Right lobe of liver (tissue), 4 donors: ENCODE results near the gene EPHA6.

Source experiments
- POLR2A ChIP-seq: fragments of 450-650 bp; IDR thresholded peaks from one replicate; pipeline ENCODE4 v1.6.1; 2017; ENCODE audit warnings: antibody characterized with exemption, mild to moderate bottlenecking
- TF ChIP-seq, protein P1 (sequence below), 4 donors: fragments of 200-600 bp in 3 of 4; fragments of 450-650 bp in 1 of 4; IDR thresholded peaks; one replicate each; pipeline versions ENCODE4 v1.5.1 to v1.8.0; 2016 to 2022; ENCODE audit warnings: antibody characterized with exemption in 4 of 4, mild to moderate bottlenecking in 2 of 4
- donor health status: DM: no; HTN: no; CAD: no.
- donor health status: DM: no; HTN: no; CAD: no.
- donor health status: DM: no; HTN: yes; CAD: no.

DNA sequence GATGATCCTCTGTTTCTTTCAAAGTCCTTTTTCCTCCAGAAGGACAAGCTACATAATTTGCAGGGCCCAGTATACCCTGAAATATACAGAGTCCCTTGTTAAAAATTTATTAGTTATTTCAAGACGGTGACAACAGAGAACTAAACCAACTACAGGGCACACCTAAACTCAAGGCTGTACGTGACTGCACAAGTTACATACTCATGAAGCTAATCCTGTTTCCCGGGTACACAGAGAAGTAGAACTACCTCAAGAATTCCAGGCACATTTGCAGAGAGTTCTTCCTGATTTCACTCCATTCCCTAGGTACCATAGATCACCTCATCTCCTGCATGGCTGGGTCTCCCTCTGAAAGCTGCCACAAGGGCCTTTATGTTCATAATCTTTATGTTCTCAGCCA is 670.8 kb downstream of the EPHA6 start:
- no peak for TF ChIP-seq POLR2A
- TF ChIP-seq, protein P1, sequence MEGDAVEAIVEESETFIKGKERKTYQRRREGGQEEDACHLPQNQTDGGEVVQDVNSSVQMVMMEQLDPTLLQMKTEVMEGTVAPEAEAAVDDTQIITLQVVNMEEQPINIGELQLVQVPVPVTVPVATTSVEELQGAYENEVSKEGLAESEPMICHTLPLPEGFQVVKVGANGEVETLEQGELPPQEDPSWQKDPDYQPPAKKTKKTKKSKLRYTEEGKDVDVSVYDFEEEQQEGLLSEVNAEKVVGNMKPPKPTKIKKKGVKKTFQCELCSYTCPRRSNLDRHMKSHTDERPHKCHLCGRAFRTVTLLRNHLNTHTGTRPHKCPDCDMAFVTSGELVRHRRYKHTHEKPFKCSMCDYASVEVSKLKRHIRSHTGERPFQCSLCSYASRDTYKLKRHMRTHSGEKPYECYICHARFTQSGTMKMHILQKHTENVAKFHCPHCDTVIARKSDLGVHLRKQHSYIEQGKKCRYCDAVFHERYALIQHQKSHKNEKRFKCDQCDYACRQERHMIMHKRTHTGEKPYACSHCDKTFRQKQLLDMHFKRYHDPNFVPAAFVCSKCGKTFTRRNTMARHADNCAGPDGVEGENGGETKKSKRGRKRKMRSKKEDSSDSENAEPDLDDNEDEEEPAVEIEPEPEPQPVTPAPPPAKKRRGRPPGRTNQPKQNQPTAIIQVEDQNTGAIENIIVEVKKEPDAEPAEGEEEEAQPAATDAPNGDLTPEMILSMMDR (IDR thresholded peaks at IDR 0.05) = no peak
